C4-2B (cell line): ENCODE results near the gene SYNE2.
"Not testable (repeated sequence)": the region's sequence is repeated elsewhere in the genome, so short reads cannot be mapped to it uniquely, and the experiment has no call there.

Experiments used
- H3K27ac ChIP-seq: fragments of 450-650 bp; 2 replicates; pipeline ENCODE4 v1.5.1; 2017
- ZFX ChIP-seq: fragments of 450-650 bp; IDR thresholded peaks from 2 replicates; pipeline ENCODE4 v1.6.1; 2017
- TF ChIP-seq, protein P1 (sequence below): fragments of 450-650 bp; conservative IDR thresholded peaks from 2 replicates; pipeline ENCODE4 v1.5.1; 2017; ENCODE audit warnings: mild to moderate bottlenecking

Gene SYNE2

GRCh38 chr14:64110802-64111201, 258.0 kb downstream of the SYNE2 start:
- TF ChIP-seq ZFX = no peak
- TF ChIP-seq, protein P1, sequence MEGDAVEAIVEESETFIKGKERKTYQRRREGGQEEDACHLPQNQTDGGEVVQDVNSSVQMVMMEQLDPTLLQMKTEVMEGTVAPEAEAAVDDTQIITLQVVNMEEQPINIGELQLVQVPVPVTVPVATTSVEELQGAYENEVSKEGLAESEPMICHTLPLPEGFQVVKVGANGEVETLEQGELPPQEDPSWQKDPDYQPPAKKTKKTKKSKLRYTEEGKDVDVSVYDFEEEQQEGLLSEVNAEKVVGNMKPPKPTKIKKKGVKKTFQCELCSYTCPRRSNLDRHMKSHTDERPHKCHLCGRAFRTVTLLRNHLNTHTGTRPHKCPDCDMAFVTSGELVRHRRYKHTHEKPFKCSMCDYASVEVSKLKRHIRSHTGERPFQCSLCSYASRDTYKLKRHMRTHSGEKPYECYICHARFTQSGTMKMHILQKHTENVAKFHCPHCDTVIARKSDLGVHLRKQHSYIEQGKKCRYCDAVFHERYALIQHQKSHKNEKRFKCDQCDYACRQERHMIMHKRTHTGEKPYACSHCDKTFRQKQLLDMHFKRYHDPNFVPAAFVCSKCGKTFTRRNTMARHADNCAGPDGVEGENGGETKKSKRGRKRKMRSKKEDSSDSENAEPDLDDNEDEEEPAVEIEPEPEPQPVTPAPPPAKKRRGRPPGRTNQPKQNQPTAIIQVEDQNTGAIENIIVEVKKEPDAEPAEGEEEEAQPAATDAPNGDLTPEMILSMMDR = no peak
- no peak overlapping the region for H3K27ac ChIP-seq

DNA sequence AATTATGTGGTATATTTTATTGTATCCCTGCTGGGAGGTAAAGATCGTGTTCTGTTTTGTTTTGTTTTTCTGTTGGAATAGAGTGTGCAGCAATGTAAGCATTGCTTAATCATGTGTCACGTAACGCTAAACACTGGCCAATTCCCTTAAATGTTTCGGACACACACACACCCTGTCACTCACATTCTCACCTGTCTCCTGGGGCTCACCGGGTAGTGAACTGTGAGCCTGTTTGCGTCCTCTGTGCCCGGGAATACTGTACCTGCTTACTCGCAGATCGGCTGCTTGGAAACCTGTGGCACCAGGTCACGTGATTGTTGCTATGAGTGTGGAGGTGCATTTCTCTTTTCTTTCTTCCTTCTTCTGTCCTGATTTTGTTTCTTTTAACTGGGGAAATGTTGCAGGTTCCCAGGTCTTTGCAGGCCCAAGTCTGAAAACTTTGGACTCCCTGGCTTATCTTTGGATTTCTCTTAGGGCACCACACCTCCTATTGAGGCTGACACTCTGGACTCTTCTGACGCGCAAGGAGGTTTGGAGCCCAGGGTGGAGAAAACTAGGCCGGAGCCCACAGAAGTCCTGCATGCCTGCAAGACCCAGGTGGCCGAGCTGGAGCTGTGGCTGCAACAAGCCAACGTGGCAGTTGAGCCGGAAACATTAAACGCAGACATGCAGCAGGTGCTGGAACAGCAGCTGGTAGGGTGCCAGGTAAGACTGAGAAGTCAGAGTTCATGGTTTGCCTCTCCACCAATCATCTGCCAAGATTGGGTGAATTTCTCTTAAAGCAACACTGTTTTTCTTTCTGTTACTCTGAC, 260.3 kb downstream of the SYNE2 start:
- H3K27ac ChIP-seq = peak overlapping the region; percentile 65
- TF ChIP-seq, protein P1 = no peak
- peak; percentile 36; the same call in 1 of the 2 replicates for TF ChIP-seq ZFX

- TF ChIP-seq, protein P1 = no peak
- no peak for TF ChIP-seq ZFX
- H3K27ac ChIP-seq = no peak overlapping the region
These were observed 261.4 kb downstream of the SYNE2 start for GRCh38 chr14:64114166-64114565.

DNA sequence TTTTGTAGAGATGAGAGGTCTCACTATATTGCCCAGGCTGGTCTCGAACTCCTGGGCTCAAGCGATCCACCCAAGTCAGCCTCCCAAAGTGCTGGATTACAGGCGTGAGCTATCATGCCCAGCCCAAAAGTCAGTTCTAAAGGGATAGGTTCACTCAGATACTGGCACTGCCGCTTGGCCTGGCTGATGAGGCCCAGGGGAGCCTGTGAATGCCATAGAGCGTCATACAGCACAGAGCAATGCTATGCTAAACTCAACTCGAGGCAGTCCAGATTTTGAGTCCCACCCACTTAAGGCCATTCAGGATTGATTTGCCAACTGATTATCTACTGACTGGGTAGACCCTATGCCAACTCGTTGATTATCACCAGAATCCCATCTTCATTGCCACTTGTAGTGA, 262.0 kb downstream of the SYNE2 start:
- H3K27ac ChIP-seq = no peak overlapping the region
- no peak for TF ChIP-seq ZFX
- TF ChIP-seq, protein P1 = no peak

- no peak for TF ChIP-seq ZFX
- TF ChIP-seq, protein P1 = no peak
- H3K27ac ChIP-seq = no peak overlapping the region
These were observed 262.6 kb downstream of the SYNE2 start for GRCh38 chr14:64115401-64115800.

- TF ChIP-seq, protein P1 = no peak
- TF ChIP-seq ZFX = no peak
- H3K27ac ChIP-seq = no peak overlapping the region
These were observed 265.0 kb downstream of the SYNE2 start for GRCh38 chr14:64117671-64118402.

DNA sequence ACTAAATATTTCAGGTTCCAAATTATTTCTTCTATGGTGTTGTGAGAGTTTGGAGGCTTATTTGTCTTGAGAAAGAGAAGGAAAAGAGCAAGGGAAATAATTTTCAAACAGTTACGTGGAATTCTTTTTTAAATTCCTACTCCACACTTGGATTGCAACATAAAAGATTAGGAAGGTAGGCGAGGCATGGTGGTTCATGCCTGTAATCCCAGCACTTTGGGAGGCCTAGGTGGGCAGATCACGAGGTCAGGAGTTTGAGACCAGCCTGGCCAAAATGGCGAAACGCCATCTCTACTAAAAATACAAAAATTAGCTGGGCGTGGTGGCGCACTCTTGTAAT, 265.6 kb downstream of the SYNE2 start:
- H3K27ac ChIP-seq = not testable (repeated sequence)
